Measurements from ENCODE around the gene SPATA12. TPM values are rescaled to one million over a fixed set of nuclear protein-coding genes. Genes with fewer than 3 reads are reported as not detected.

The SPATA12 gene
- total RNA-seq, 6 experiments from 2014 or later = 0.09 TPM; not detected in 5

GRCh38 chr3:57078635-57079473, 18.4 kb downstream of the SPATA12 start:
- H3K4me3 ChIP-seq = peak overlapping the region; percentile 36 to 57 (median 52)
- H3K27me3 ChIP-seq = peaks cover 0 to 15% of the 10 kb centered on the region in 2 donors
- WGBS (ENCODE audit: insufficient coverage, low coverage, low lambda C conversion rate, missing lambda C conversion rate) = 0% methylated on average over 6 of the region's 91 CpGs
- peaks cover 0 to 11% (median 0%) of the 10 kb centered on the region in 4 donors for H3K4me1 ChIP-seq
- TF ChIP-seq POLR2A (IDR thresholded peaks at IDR 0.05) = no peak
- TF ChIP-seq, protein P1, sequence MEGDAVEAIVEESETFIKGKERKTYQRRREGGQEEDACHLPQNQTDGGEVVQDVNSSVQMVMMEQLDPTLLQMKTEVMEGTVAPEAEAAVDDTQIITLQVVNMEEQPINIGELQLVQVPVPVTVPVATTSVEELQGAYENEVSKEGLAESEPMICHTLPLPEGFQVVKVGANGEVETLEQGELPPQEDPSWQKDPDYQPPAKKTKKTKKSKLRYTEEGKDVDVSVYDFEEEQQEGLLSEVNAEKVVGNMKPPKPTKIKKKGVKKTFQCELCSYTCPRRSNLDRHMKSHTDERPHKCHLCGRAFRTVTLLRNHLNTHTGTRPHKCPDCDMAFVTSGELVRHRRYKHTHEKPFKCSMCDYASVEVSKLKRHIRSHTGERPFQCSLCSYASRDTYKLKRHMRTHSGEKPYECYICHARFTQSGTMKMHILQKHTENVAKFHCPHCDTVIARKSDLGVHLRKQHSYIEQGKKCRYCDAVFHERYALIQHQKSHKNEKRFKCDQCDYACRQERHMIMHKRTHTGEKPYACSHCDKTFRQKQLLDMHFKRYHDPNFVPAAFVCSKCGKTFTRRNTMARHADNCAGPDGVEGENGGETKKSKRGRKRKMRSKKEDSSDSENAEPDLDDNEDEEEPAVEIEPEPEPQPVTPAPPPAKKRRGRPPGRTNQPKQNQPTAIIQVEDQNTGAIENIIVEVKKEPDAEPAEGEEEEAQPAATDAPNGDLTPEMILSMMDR (IDR thresholded peaks at IDR 0.05) = peak in 1 of 4 donors; percentile 7
- no peaks in the 10 kb centered on the region for H3K36me3 ChIP-seq
- no peaks in the 10 kb centered on the region for H3K9me3 ChIP-seq
- ATAC-seq = peak; percentile 51 to 73 (median 63)
- intact Hi-C loops (cut with DNase I) = no loop called here
- no peak overlapping the region for H3K27ac ChIP-seq
- peak in 1 of 3 donors; percentile 40 for DNase-seq

DNA sequence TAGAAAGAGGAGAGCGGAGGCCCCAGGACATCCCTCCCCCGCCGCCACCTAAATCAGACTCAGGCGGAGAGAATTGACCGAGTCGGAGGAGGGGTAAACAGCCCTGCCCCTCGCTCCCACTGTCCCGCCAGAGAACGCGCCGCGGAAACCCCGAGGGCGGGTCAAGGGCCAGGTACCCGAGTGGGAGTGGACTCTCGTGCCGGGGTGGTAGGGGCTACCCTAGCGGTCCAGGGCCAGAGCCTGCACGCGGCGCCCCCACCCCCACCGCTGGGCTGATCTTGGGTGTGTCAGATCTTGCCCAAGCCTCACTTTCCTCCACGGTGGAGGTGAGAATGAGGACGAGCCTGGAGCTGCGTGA, 19.0 kb downstream of the SPATA12 start:
- intact Hi-C loops (cut with DNase I) = no loop called here
- peaks cover 0 to 15% of the 10 kb centered on the region in 2 donors for H3K27me3 ChIP-seq
- H3K4me3 ChIP-seq = peak overlapping the region in 1 of 3 donors; percentile 57
- H3K36me3 ChIP-seq = no peaks in the 10 kb centered on the region
- no peak for TF ChIP-seq POLR2A (IDR thresholded peaks at IDR 0.05)
- TF ChIP-seq, protein P1 (IDR thresholded peaks at IDR 0.05) = no peak
- H3K27ac ChIP-seq = no peak overlapping the region
- 11% methylated on average over 13 of the region's 25 CpGs for WGBS (ENCODE audit: insufficient coverage, low coverage, low lambda C conversion rate, missing lambda C conversion rate)
- DNase-seq = peak in 1 of 3 donors; percentile 25
- peak in 1 of 4 donors; percentile 8 for ATAC-seq
- no peaks in the 10 kb centered on the region for H3K9me3 ChIP-seq
- H3K4me1 ChIP-seq = peaks cover 0 to 11% (median 0%) of the 10 kb centered on the region in 4 donors

GRCh38 chr3:57080171-57080570, 19.7 kb downstream of the SPATA12 start:
- Histone ChIP-seq H3K27me3 (peaks cover 0 to 15% of the 10 kb centered on the region in 2 donors), H3K9me3 (no peaks in the 10 kb centered on the region), H3K36me3 (no peaks in the 10 kb centered on the region), H3K4me3 (no peak overlapping the region), H3K4me1 (peaks cover 0 to 11% (median 0%) of the 10 kb centered on the region in 4 donors), H3K27ac (no peak overlapping the region)
- no peak for TF ChIP-seq POLR2A (IDR thresholded peaks at IDR 0.05)
- TF ChIP-seq, protein P1 (IDR thresholded peaks at IDR 0.05) = no peak
- intact Hi-C loops (cut with DNase I) = no loop called here
- WGBS (ENCODE audit: insufficient coverage, low coverage, low lambda C conversion rate, missing lambda C conversion rate) = 80% methylated on average over 2 of the region's 4 CpGs
- ATAC-seq (no peak), DNase-seq (no peak)

DNA sequence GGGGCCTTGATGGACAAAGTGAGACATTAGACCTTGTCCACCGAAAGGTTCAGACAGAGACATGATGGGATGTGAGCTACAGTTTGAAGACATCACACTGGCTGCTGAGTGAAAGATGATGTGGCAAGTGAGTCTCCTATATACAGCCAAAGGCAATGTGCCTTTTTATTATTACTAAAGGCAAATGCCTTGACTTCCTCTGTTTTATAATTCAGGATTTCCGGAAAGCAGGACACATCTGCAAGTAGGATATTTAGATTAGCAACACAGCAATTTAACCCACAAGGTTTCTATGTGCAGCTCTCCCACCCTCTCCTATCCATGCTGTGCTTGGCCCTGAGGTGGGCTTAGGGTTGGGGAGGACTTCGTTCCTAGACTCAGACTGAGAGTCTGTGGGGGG, 20.7 kb downstream of the SPATA12 start:
- ATAC-seq = no peak
- TF ChIP-seq POLR2A (IDR thresholded peaks at IDR 0.05) = no peak
- TF ChIP-seq, protein P1 (IDR thresholded peaks at IDR 0.05) = no peak
- peaks cover 0 to 15% of the 10 kb centered on the region in 2 donors for H3K27me3 ChIP-seq
- WGBS (ENCODE audit: insufficient coverage, low coverage, low lambda C conversion rate, missing lambda C conversion rate) = 52% methylated on average over 3 of the region's 3 CpGs
- intact Hi-C loops (cut with DNase I) = no loop called here
- H3K27ac ChIP-seq = no peak overlapping the region
- no peak for DNase-seq
- no peaks in the 10 kb centered on the region for H3K9me3 ChIP-seq
- H3K4me3 ChIP-seq = no peak overlapping the region
- no peaks in the 10 kb centered on the region for H3K36me3 ChIP-seq
- peaks cover 0 to 11% (median 0%) of the 10 kb centered on the region in 4 donors for H3K4me1 ChIP-seq
